BJ (cell line): ENCODE results near the gene SCAMP1. TPM values are rescaled to one million over a fixed set of nuclear protein-coding genes. Genes with fewer than 3 reads are reported as not detected.

ENCODE experiments used
- CTCF ChIA-PET: fragments of 350-600 bp; formaldehyde crosslinking; extraction: SDS; loops from one replicate; lab custom pipeline; 2021; ENCODE audit warnings: antibody characterized with exemption, inconsistent platforms; lab: Yijun Ruan, JAX
- POLR2A ChIA-PET: fragments of 300-600 bp; sonication (Branson Sonifier 250); formaldehyde crosslinking; extraction: SDS; loops from one replicate; lab custom pipeline; 2021; ENCODE audit warnings: antibody characterized with exemption; lab: Charles Lee
- DNase-seq: peaks from one replicate; pipeline ENCODE4 v3.0.0-alpha.2; 2011; ENCODE audit warnings: low read depth
- H3K27me3 ChIP-seq: 2 replicates; pipeline ENCODE4 v1.6.0; 2011; ENCODE audit warnings: low read length; ENCODE audit not compliant: control insufficient read depth, insufficient read depth
- H3K36me3 ChIP-seq: 2 replicates; pipeline ENCODE4 v1.5.1; 2011; ENCODE audit warnings: low read length; ENCODE audit not compliant: control insufficient read depth, insufficient read depth
- H3K4me3 ChIP-seq: 2 replicates; pipeline ENCODE4 v1.5.1; 2011; ENCODE audit warnings: low read depth, mild to moderate bottlenecking, control low read depth, low read length
- polyA plus RNA-seq: library from polyadenylated mRNA; depleted of rRNA; stranded (reverse); fragments of >200 nt; gene quantifications from 2 replicates; pipeline ENCODE4 v1.2.3, GENCODE V29; 2011
- TF ChIP-seq, protein P1 (sequence below): IDR thresholded peaks from 2 replicates; pipeline ENCODE4 v1.5.1; 2011; ENCODE audit warnings: low read depth, mild to moderate bottlenecking, control low read depth, inconsistent platforms, low read length, moderate library complexity; ENCODE audit not compliant: insufficient read depth

Gene SCAMP1
- polyA plus RNA-seq, 1 experiment = 26.6 TPM

GRCh38 chr5:78490709-78491485 is 130.5 kb downstream of the SCAMP1 start:
- H3K4me3 ChIP-seq = no peak overlapping the region
- TF ChIP-seq, protein P1, sequence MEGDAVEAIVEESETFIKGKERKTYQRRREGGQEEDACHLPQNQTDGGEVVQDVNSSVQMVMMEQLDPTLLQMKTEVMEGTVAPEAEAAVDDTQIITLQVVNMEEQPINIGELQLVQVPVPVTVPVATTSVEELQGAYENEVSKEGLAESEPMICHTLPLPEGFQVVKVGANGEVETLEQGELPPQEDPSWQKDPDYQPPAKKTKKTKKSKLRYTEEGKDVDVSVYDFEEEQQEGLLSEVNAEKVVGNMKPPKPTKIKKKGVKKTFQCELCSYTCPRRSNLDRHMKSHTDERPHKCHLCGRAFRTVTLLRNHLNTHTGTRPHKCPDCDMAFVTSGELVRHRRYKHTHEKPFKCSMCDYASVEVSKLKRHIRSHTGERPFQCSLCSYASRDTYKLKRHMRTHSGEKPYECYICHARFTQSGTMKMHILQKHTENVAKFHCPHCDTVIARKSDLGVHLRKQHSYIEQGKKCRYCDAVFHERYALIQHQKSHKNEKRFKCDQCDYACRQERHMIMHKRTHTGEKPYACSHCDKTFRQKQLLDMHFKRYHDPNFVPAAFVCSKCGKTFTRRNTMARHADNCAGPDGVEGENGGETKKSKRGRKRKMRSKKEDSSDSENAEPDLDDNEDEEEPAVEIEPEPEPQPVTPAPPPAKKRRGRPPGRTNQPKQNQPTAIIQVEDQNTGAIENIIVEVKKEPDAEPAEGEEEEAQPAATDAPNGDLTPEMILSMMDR = no peak
- H3K27me3 ChIP-seq = no peaks in the 10 kb centered on the region
- peaks cover 7% of the 10 kb centered on the region for H3K36me3 ChIP-seq
- DNase-seq = no peak
- ChIA-PET POLR2A (no interaction called here), CTCF (interaction anchor here (2.2 kb wide), 1 partner anchor 24 kb away, joined by 7 read pairs; no protein-coding TSS in a partner anchor)

DNA sequence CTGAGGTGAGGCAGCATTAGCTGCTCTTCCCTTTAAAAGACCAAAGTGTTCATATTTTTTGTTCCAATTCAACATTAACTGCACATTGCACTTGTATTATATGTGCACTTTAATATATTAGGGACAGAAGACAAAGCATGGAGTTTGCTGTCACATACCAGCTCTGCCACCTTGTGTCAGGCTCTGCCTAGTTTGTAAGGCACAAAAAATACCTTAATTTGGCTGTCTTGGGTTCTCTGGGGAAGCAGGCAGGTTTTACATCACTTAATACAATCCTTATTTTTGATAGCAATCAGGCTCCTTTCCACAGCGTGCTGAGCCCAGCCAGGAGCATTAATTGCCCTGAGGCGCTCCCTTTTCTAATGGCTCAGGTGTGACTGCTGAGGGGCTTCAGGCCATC is 131.8 kb downstream of the SCAMP1 start:
- CTCF ChIA-PET = interaction anchor here (0.6 to 2.2 kb wide), 2 partner anchors 25 to 146 kb away, joined by 3 to 7 read pairs; no protein-coding TSS in a partner anchor
- no peak for DNase-seq
- POLR2A ChIA-PET = no interaction called here
- Histone ChIP-seq H3K36me3 (peaks cover 6% of the 10 kb centered on the region), H3K4me3 (no peak overlapping the region), H3K27me3 (no peaks in the 10 kb centered on the region)
- TF ChIP-seq, protein P1 = no peak

DNA sequence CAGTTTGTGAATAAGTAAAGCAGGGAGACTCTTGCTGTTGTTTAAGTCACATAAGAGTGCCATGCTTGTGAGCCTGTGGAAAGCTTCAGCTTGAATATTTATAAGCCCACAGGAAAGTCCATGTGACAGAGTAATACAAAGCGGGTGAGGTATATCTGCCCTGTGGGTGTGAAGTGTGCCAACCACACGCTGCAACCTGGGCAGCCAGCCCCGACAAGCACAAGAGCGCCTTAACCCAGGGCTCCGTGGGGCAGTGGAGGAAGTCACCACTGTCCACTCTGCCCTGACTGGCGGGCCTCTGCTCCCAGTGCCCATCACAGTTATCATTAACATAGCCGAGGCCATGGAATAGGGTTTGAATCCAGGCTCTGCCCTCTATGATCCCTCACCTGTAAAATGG is 132.2 kb downstream of the SCAMP1 start:
- Histone ChIP-seq H3K27me3 (no peaks in the 10 kb centered on the region), H3K36me3 (peaks cover 6% of the 10 kb centered on the region), H3K4me3 (no peak overlapping the region)
- CTCF ChIA-PET = no interaction called here
- TF ChIP-seq, protein P1 = no peak
- POLR2A ChIA-PET = no interaction called here
- DNase-seq = no peak

DNA sequence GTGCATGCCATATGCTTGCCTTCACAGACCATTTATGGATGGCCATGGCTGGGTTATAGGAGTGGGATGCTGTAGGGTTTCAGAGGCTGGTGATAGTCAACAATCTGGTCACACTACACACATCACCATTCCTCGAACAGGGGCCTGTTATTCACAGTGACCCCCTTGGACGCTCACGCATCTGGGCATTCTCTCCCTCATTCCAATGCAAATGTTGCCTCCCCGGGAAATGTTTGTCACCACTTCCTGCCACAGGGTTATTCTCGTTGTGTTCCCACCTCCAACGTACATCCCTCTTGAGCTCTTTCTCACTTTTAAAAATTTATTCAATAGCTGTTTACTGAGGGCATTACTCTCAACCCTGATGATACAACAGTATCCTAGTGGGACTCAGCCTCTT is 135.4 kb downstream of the SCAMP1 start:
- H3K36me3 ChIP-seq = no peaks in the 10 kb centered on the region
- no peak for DNase-seq
- POLR2A ChIA-PET = no interaction called here
- CTCF ChIA-PET = interaction anchor here (0.7 to 3.5 kb wide), 4 partner anchors 9 to 28 kb away, joined by 3 to 13 read pairs (median 4); no protein-coding TSS in a partner anchor
- H3K4me3 ChIP-seq = no peak overlapping the region
- no peaks in the 10 kb centered on the region for H3K27me3 ChIP-seq
- TF ChIP-seq, protein P1 = no peak

- TF ChIP-seq, protein P1 = no peak
- CTCF ChIA-PET = interaction anchor here (0.7 to 3.5 kb wide), 5 partner anchors 9 to 28 kb away, joined by 3 to 13 read pairs (median 4); no protein-coding TSS in a partner anchor
- H3K4me3 ChIP-seq = no peak overlapping the region
- H3K27me3 ChIP-seq = no peaks in the 10 kb centered on the region
- no peaks in the 10 kb centered on the region for H3K36me3 ChIP-seq
- POLR2A ChIA-PET = no interaction called here
- no peak for DNase-seq
Observed at GRCh38 chr5:78496373-78496772, 136.0 kb downstream of the SCAMP1 start.
